ENCODE data around the gene SLC25A29.
"Not testable (repeated sequence)": the region's sequence is repeated elsewhere in the genome, so short reads cannot be mapped to it uniquely, and the experiment has no call there.

SLC25A29 gene

GRCh38 chr14:100309028-100309737, 2.9 kb upstream of the SLC25A29 start:
- DNase-seq: no peak

- not testable (repeated sequence) for DNase-seq
Observed at GRCh38 chr14:100308427-100308792, 2.2 kb upstream of the SLC25A29 start.

- no peak for DNase-seq
Observed at GRCh38 chr14:100307766-100308426, 1.7 kb upstream of the SLC25A29 start.

GRCh38 chr14:100306998-100307765, 938 bp upstream of the SLC25A29 start:
- DNase-seq: no peak

GRCh38 chr14:100305324-100306100, 732 bp downstream of the SLC25A29 start:
- no peak for DNase-seq

- no peak for DNase-seq
Observed at GRCh38 chr14:100304825-100305323, 1.4 kb downstream of the SLC25A29 start.

GRCh38 chr14:100303925-100304324, 2.3 kb downstream of the SLC25A29 start:
- no peak for DNase-seq

- no peak for DNase-seq
Observed at GRCh38 chr14:100303179-100303578, 3.1 kb downstream of the SLC25A29 start.

GRCh38 chr14:100302616-100303015, 3.6 kb downstream of the SLC25A29 start:
- no peak for DNase-seq

- no peak for DNase-seq
Observed at GRCh38 chr14:100299238-100299560, 7.0 kb downstream of the SLC25A29 start.

GRCh38 chr14:100298551-100299237, 7.5 kb downstream of the SLC25A29 start:
- no peak for DNase-seq

- no peak for DNase-seq
Observed at GRCh38 chr14:100297320-100298300, 8.6 kb downstream of the SLC25A29 start.

GRCh38 chr14:100296729-100297128, 9.5 kb downstream of the SLC25A29 start:
- DNase-seq: not testable (repeated sequence)

GRCh38 chr14:100296106-100296651, 10.1 kb downstream of the SLC25A29 start:
- DNase-seq: no peak

- no peak for DNase-seq
Observed at GRCh38 chr14:100295376-100296105, 10.7 kb downstream of the SLC25A29 start.

- no peak for DNase-seq
Observed at GRCh38 chr14:100294963-100295330, 11.3 kb downstream of the SLC25A29 start.

- DNase-seq: no peak
Observed at GRCh38 chr14:100294213-100294962, 11.9 kb downstream of the SLC25A29 start.

GRCh38 chr14:100293497-100294212, 12.6 kb downstream of the SLC25A29 start:
- DNase-seq: no peak

Data from NCI-H774 (cell line).